Thyroid gland (tissue), 4 donors: ENCODE results near the gene FOXN3. TPM values are rescaled to one million over a fixed set of nuclear protein-coding genes. Genes with fewer than 3 reads are reported as not detected.
A peak's percentile ranks its signal among the peaks of the same experiment; 100 is the strongest.
"Not testable (repeated sequence)": the region's sequence is repeated elsewhere in the genome, so short reads cannot be mapped to it uniquely, and the experiment has no call there.

ENCODE experiments used
- DNase-seq, 2 donors: peaks; one replicate each; pipeline ENCODE4 v3.0.0-alpha.2; 2019
- H3K27ac ChIP-seq, 3 donors: fragments of 200-600 bp; sonication (generic); 1 replicate in 2 of 3; 2 replicates in 1 of 3; pipeline ENCODE4 v1.5.1; 2016 to 2019; ENCODE audit warnings: mild to moderate bottlenecking in 1 of 3, moderate library complexity in 1 of 3
- H3K27me3 ChIP-seq: fragments of 200-600 bp; sonication (generic); one replicate; pipeline ENCODE4 v1.5.1; 2019
- H3K36me3 ChIP-seq, 2 donors: fragments of 200-600 bp; sonication (generic); one replicate each; pipeline ENCODE4 v1.5.1; 2016 to 2019
- H3K4me1 ChIP-seq, 2 donors: fragments of 200-600 bp; sonication (generic); one replicate each; pipeline ENCODE4 v1.5.1; 2017 to 2019
- H3K4me3 ChIP-seq, 3 donors: fragments of 200-600 bp; sonication (generic); replicated peaks in 1 of 3; 1 replicate in 2 of 3; 2 replicates in 1 of 3; pipeline ENCODE4 v1.5.1; 2016; ENCODE audit warnings: mild to moderate bottlenecking in 1 of 3
- H3K9me3 ChIP-seq: fragments of 200-600 bp; sonication (generic); one replicate; pipeline ENCODE4 v1.5.1; 2017
- CTCF ChIP-seq, 6 experiments: fragments of 200-600 bp in 3 of 6; fragments of 450-650 bp in 3 of 6; sonication (generic) in 3 of 6; IDR thresholded peaks; one replicate each; pipeline ENCODE4 v1.5.1; 2016 to 2019; ENCODE audit warnings: antibody characterized with exemption in 6 of 6, mild to moderate bottlenecking in 2 of 6, inconsistent platforms in 1 of 6, moderate library complexity in 1 of 6
- POLR2A ChIP-seq, 2 donors: fragments of 450-650 bp; IDR thresholded peaks; one replicate each; pipeline ENCODE4 v1.6.1; 2017; ENCODE audit warnings: antibody characterized with exemption in 2 of 2, mild to moderate bottlenecking in 2 of 2, moderate library complexity in 1 of 2
- WGBS, 2 donors: methylation state at CpG; one replicate each; pipeline ENCODE4 v1.1.5; 2017; 5-methylcytosine and 5-hydroxymethylcytosine counted together
- intact Hi-C: fragments of 100-400 bp; cut with DNase I; formaldehyde crosslinking; loops from one replicate; pipeline ENCODE4 v1.15.1; 2023
- total RNA-seq, 4 donors: library from RNA; depleted of rRNA; stranded (reverse); fragments of >200 nt; gene quantifications; one replicate each; pipeline ENCODE4 v1.2.3, GENCODE V29; 2016

Gene FOXN3
- total RNA-seq, 4 donors from 2014 or later = 38.7 to 70.1 (median 43.1) TPM

- no peaks in the 10 kb centered on the region for H3K36me3 ChIP-seq
- 96 to 98% methylated on average over 3 of the region's 3 CpGs for WGBS, 2 donors
- H3K27me3 ChIP-seq = no peaks in the 10 kb centered on the region
- no peak for TF ChIP-seq CTCF (IDR thresholded peaks at IDR 0.05)
- no peak for TF ChIP-seq POLR2A (IDR thresholded peaks at IDR 0.05)
- no peak overlapping the region for H3K4me3 ChIP-seq
- H3K4me1 ChIP-seq = peaks cover 22 to 27% of the 10 kb centered on the region in 2 donors
- no peaks in the 10 kb centered on the region for H3K9me3 ChIP-seq
- no peak for DNase-seq
- no peak overlapping the region for H3K27ac ChIP-seq
- intact Hi-C loops = no loop called here
Observed at GRCh38 chr14:89251061-89251460, 166.0 kb downstream of the FOXN3 start.

- H3K27me3 ChIP-seq, H3K9me3 ChIP-seq, H3K4me3 ChIP-seq, intact Hi-C loops, DNase-seq, H3K27ac ChIP-seq, H3K36me3 ChIP-seq: not testable (repeated sequence)
- WGBS, 2 donors = 97 to 98% methylated on average over 4 of the region's 4 CpGs
- H3K4me1 ChIP-seq = peaks cover 22 to 27% of the 10 kb centered on the region in 2 donors
Observed at GRCh38 chr14:89250655-89250975, 166.4 kb downstream of the FOXN3 start.

GRCh38 chr14:89249972-89250654, 166.9 kb downstream of the FOXN3 start:
- H3K9me3 ChIP-seq = no peaks in the 10 kb centered on the region
- H3K4me3 ChIP-seq = no peak overlapping the region
- no peak for DNase-seq
- H3K27ac ChIP-seq = peak overlapping the region in 1 of 3 donors; percentile 71
- no peak for TF ChIP-seq CTCF (IDR thresholded peaks at IDR 0.05)
- TF ChIP-seq POLR2A (IDR thresholded peaks at IDR 0.05) = no peak
- no peaks in the 10 kb centered on the region for H3K27me3 ChIP-seq
- peaks cover 22 to 27% of the 10 kb centered on the region in 2 donors for H3K4me1 ChIP-seq
- intact Hi-C loops = no loop called here
- 83 to 89% methylated on average over 1 of the region's 1 CpG for WGBS, 2 donors
- H3K36me3 ChIP-seq = no peaks in the 10 kb centered on the region

GRCh38 chr14:89249065-89249695, 167.9 kb downstream of the FOXN3 start:
- Histone ChIP-seq H3K36me3 (no peaks in the 10 kb centered on the region), H3K9me3 (no peaks in the 10 kb centered on the region), H3K4me3 (no peak overlapping the region), H3K27ac (peak overlapping the region; percentile 14 to 73 (median 71)), H3K27me3 (no peaks in the 10 kb centered on the region), H3K4me1 (peaks cover 22 to 27% of the 10 kb centered on the region in 2 donors)
- peak; percentile 36 to 45 for DNase-seq
- 36 to 37% methylated on average over 7 of the region's 7 CpGs for WGBS, 2 donors
- TF ChIP-seq CTCF (IDR thresholded peaks at IDR 0.05) (no peak), POLR2A (IDR thresholded peaks at IDR 0.05) (no peak)
- intact Hi-C loops = no loop called here

- peak in 1 of 2 donors; percentile 10 for DNase-seq
- H3K4me1 ChIP-seq = peaks cover 22 to 28% of the 10 kb centered on the region in 2 donors
- H3K36me3 ChIP-seq = no peaks in the 10 kb centered on the region
- H3K27ac ChIP-seq = peak overlapping the region; percentile 27 to 73 (median 71)
- H3K9me3 ChIP-seq = no peaks in the 10 kb centered on the region
- intact Hi-C loops = no loop called here
- TF ChIP-seq POLR2A (IDR thresholded peaks at IDR 0.05) (no peak), CTCF (IDR thresholded peaks at IDR 0.05) (no peak)
- no peaks in the 10 kb centered on the region for H3K27me3 ChIP-seq
- 33 to 41% methylated on average over 5 of the region's 5 CpGs for WGBS, 2 donors
- H3K4me3 ChIP-seq = no peak overlapping the region
Observed at GRCh38 chr14:89248411-89249064, 168.5 kb downstream of the FOXN3 start.
